Activated T-cell treated with anti-CD3 and anti-CD28 coated beads for 1 hour (primary cell): ENCODE measurements around the gene AP3D1.
"Not testable (repeated sequence)": the region's sequence is repeated elsewhere in the genome, so short reads cannot be mapped to it uniquely, and the experiment has no call there.

Experiments
- DNase-seq: peaks from one replicate; pipeline ENCODE4 v3.0.0-alpha.2; 2020; ENCODE audit warnings: low read depth

AP3D1 gene

DNA sequence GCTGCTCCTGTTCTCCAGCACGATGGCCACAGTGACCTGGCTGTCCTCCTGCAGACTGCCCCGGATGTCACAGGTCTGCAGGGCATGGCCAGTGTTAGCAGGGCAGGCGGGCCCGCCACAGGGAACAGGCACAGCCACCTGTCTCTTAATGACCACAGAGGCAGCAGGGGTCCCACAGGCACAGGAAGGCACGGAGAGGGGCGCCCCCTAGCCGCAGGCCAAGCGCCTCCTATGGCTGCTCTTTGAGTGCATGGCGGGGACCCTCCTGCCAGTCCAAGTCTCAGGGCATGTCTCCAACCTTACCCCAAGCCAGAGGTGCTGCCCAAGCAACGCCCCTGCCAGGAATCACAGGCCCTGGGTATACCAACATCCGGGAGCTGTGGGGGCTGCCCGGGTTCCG, 40.5 kb downstream of the AP3D1 start:
- no peak for DNase-seq

- no peak for DNase-seq
Measured at GRCh38 chr19:2109046-2109864, 42.1 kb downstream of the AP3D1 start.

- no peak for DNase-seq
Measured at GRCh38 chr19:2108251-2109016, 42.9 kb downstream of the AP3D1 start.

GRCh38 chr19:2103045-2103707, 48.2 kb downstream of the AP3D1 start:
- no peak for DNase-seq

DNA sequence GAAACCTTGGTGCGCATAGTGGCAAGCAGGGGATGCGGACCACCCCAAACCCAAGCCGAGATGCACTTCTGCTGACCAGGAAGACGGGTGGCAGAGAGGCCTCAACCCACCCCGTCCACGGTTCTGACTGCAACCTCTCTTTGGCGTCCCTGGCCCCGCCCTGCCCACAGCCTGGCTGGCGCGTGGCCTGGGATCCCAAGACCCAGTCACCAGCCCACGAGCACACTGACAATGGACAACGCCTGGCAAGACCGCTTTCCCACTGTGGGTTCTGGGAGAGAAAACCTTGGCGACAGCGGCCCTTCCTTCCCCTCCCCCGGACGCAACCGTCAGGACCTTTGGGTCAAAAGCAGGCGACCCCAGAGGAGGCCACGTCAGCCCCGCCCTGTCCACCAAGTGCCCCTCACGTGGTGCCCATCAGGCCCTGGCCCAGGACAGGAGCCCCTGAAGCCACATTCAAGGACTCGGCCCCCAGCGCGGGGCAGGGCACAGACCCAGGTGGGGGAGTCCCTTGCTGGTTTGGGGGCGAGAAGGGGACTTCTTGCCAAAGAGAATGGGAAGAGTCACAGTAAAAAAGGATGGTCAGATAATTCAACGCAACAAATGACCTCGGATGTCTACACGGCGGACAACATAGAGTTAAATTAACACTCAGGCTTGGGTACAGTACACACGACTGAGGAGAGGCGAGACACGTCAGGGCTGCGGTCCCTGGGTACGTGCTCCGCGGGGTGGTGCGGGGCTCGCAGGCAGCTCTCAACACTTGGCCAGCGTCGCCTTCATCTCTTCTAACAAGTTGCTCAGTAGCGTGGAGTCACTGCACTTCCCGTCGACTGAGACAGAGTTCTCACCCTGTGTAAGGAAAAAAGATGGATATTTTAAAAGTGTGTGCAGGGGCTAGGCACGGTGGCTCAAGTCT, 49.7 kb downstream of the AP3D1 start:
- DNase-seq = no peak

DNA sequence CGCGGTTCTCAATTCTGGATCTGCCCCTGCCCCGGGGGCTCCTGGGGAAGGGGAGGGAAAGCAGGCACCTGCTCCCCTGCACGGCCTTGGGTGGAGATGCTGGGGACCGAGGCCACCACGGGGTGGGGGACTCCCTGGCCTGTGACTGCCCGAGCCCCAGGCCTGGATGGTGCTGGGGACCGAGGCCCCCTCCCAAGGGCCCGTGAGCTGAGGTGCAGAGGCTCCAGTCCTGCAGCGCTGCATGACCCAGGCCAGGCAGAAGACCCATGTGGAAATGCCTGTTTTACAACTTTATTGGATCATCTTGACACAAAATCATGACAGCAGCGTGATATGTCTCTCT, 50.7 kb downstream of the AP3D1 start:
- no peak for DNase-seq

- no peak for DNase-seq
Measured at GRCh38 chr19:2099937-2100718, 51.2 kb downstream of the AP3D1 start.

DNA sequence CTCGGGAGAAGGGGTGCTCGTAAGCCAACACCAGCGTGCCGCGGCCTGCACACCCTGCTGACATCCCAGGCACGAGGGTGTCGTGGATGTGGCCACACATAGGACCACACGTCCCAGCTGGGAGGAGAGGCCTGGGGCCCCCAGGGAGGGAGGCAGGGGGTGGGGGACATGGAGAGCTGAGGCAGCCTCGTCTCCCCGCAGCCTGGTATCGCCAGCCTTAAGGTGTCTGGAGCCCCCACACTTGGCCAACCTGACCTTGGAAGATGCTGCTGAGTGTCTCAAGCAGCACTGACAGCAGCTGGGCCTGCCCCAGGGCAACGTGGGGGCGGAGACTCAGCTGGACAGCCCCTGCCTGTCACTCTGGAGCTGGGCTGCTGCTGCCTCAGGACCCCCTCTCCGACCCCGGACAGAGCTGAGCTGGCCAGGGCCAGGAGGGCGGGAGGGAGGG, 52.3 kb downstream of the AP3D1 start:
- no peak for DNase-seq

- DNase-seq = no peak
Measured at GRCh38 chr19:2097886-2098327, 53.5 kb downstream of the AP3D1 start.

GRCh38 chr19:2097203-2097885, 54.0 kb downstream of the AP3D1 start:
- no peak for DNase-seq

DNA sequence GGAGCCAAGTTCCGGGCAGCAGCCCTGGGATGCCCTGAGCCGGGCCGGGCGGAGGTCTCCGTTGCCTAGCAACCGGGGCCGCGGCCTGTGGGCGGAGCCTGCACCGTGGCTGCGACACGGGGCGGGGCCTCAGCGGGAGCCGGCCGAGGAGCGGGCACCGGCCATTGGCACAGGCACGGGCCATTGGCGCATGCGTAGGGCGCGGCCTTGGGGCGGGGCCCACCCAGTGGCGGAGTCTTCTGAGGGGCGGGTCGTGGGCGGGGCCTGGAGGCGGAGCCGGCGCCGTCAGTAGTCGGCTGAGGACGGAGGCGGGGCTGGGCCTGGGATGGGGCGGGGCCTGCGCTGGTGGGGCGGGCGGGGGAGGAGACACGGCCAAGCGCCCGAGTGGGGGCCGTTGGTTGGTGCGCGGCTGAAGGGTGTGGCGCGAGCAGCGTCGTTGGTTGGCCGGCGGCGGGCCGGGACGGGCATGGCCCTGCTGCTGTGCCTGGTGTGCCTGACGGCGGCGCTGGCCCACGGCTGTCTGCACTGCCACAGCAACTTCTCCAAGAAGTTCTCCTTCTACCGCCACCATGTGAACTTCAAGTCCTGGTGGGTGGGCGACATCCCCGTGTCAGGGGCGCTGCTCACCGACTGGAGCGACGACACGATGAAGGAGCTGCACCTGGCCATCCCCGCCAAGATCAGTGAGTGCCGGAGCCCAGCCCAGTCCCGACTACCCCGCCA, 54.7 kb downstream of the AP3D1 start, which contains the start of gene IZUMO4:
TSS of gene IZUMO4 (plus strand) at position 436 of the 723 bp plus-strand sequence. CDS start at position 467, 31 bp downstream.
- peak; percentile 100 for DNase-seq

GRCh38 chr19:2096034-2096479, 55.3 kb downstream of the AP3D1 start, which contains the start of gene MOB3A:
Gene MOB3A, minus strand, starts transcription at chr19:2096326. Its CDS starts 17,766 bp downstream, at chr19:2078560.
- DNase-seq = peak; percentile 76

DNA sequence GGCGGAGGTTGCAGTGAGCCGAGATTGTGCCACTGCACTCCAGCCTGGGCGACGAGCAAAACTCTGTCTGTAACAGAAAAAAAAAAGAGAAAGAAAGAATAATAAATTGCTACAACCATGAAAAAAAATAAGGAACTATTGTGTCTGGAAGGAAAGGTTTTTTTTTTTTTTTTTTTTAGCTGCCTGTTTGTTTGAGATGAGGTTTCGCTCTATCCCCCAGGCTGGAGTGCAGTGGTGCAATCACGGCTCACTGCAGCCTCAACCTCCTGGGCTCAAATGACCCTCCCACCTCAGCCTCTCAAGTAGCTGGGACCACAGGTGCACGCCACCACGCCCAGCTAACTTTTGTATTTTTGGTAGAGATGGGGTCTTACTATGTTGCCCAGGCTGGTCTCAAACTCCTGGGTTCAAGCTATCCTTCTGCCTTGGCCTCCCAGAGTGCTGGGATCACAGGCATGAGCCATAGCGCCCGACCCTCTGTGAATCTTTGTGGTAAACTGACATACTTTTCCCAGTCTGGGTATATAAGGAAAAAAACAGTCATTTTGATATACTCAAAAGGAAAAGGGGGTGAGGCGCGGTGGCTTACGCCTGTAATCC, 59.3 kb downstream of the AP3D1 start:
- not testable (repeated sequence) for DNase-seq

DNA sequence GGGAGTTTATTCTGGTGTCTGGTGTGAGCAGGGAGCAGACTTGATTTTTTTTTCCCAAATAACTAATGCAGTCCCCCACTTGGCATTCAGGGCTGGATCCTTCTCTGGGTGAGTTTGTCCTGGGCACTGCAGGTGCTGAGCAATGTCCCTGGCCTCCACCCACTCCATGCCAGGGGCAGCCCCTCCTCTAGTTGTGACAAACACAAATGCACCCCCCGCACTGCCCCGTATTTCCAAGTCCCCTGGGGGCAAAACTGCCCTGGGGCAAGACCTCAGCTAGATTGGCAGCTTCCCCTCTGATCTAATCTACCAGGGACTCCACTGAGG, 61.7 kb downstream of the AP3D1 start:
- no peak for DNase-seq

DNA sequence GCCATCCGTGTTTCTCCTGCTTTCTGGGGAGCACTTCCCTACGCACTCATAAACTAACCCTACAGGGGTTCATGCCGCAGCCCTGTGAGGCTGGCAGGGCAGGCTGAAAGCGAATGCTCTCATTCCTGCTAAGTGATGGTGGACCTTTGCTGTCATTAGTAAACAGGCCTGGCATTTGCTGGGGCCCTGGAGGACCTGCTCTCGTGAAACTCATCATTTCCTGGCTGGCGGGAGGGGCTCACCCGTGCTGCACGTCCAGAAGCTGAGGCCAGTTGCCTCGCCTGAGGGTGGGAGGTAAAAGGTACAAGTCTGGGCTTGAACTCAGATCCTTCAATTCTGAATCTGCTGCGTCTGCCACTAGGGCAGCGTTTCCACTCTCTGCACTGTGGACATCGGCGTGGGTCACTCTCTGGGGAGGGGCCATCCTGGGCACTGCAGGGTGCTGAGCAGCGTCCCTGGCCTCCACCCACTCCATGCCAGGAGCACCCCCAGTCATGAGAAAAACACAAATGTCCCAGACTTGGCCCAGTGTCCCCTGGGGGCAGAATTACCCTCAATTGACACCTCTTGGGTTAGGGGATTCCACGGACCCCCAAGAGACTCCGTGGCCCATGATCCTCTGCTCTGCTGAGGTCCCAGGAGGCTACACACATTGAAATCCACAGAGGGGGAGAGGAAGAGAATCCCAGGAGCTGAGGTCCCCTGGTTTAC, 62.2 kb downstream of the AP3D1 start:
- DNase-seq = no peak

DNA sequence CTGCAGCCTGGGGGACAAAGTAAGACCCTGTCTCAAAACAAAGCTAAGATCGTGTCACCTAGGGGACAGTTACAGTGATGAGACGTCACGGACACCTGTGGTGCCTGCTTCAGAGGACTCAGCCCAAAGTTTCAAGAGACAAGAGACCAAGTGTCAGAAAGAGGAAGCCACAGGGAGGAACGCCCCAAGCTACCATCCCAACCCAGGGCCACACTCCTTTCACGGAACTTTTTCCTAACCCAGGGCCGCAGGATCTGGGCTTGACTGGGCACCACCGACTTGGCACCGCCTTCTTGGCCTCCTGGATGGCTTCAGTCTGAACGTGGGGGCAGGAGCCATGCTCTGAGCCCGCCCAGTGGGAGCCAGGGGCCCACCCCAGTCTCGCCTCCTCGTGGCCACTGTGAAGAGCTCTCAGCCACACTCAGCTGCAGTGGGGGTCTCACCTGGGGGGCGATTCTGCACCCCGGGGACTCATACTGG, 63.7 kb downstream of the AP3D1 start:
- no peak for DNase-seq

- not testable (repeated sequence) for DNase-seq
Measured at GRCh38 chr19:2086695-2087620, 64.4 kb downstream of the AP3D1 start.
